Astrocyte (in vitro differentiated cells and primary cell): ENCODE measurements around the gene LRPPRC. TPM values are rescaled to one million over a fixed set of nuclear protein-coding genes. Genes with fewer than 3 reads are reported as not detected.

Experiments used
- DNase-seq: peaks from one replicate; pipeline ENCODE4 v3.0.0-alpha.2; 2010; ENCODE audit warnings: low read depth
- FAIRE-seq: peaks from 2 replicates; lab custom pipeline; 2011; peaks lifted over from hg19 to GRCh38; lab: Jason Lieb, UNC
- H2AFZ ChIP-seq: 2 replicates; pipeline ENCODE4 v1.6.0; 2012; ENCODE audit warnings: low read depth, low read length, inconsistent platforms
- H3K27ac ChIP-seq: 2 replicates; pipeline ENCODE4 v1.5.1; 2011; ENCODE audit warnings: low read depth, low read length, inconsistent platforms
- H3K27me3 ChIP-seq: 2 replicates; pipeline ENCODE4 v1.6.0; 2011; ENCODE audit warnings: low read length, inconsistent platforms; ENCODE audit not compliant: insufficient read depth
- H3K36me3 ChIP-seq: 2 replicates; pipeline ENCODE4 v1.5.1; 2011; ENCODE audit warnings: low read length, inconsistent platforms; ENCODE audit not compliant: insufficient read depth
- H3K4me1 ChIP-seq: 2 replicates; pipeline ENCODE4 v1.5.1; 2011; ENCODE audit warnings: low read length, inconsistent platforms; ENCODE audit not compliant: insufficient read depth
- H3K4me2 ChIP-seq: 2 replicates; pipeline ENCODE4 v1.6.0; 2012; ENCODE audit warnings: low read length, inconsistent platforms
- H3K4me3 ChIP-seq: 2 replicates; pipeline ENCODE4 v1.5.1; 2011; ENCODE audit warnings: low read depth, mild to moderate bottlenecking, low read length, inconsistent platforms; ENCODE audit not compliant: insufficient read depth
- H3K79me2 ChIP-seq: 2 replicates; pipeline ENCODE4 v1.6.0; 2012; ENCODE audit warnings: mild to moderate bottlenecking, low read length, inconsistent platforms; ENCODE audit not compliant: insufficient read depth
- H3K9ac ChIP-seq: 2 replicates; pipeline ENCODE4 v1.6.0; 2012; ENCODE audit warnings: mild to moderate bottlenecking, low read length, inconsistent platforms
- H3K9me3 ChIP-seq: 2 replicates; pipeline ENCODE4 v1.5.1; 2012; ENCODE audit warnings: low read depth, mild to moderate bottlenecking, low read length, inconsistent platforms; ENCODE audit not compliant: insufficient read depth
- H4K20me1 ChIP-seq: 2 replicates; pipeline ENCODE4 v1.6.0; 2012; ENCODE audit warnings: low read length, inconsistent platforms; ENCODE audit not compliant: insufficient read depth
- H3K27ac Mint-ChIP-seq: one replicate; pipeline ENCODE4 v1.8.0; 2021; ENCODE audit warnings: mild to moderate bottlenecking, mixed read lengths; ENCODE audit not compliant: unreplicated experiment
- H3K27me3 Mint-ChIP-seq: one replicate; pipeline ENCODE4 v1.8.0; 2021; ENCODE audit warnings: low read depth, mixed read lengths; ENCODE audit not compliant: unreplicated experiment
- H3K36me3 Mint-ChIP-seq: one replicate; pipeline ENCODE4 v1.8.0; 2021; ENCODE audit warnings: low read depth, mixed read lengths; ENCODE audit not compliant: unreplicated experiment
- H3K4me1 Mint-ChIP-seq: one replicate; pipeline ENCODE4 v1.8.0; 2021; ENCODE audit warnings: low read depth, mixed read lengths; ENCODE audit not compliant: unreplicated experiment
- H3K4me3 Mint-ChIP-seq: one replicate; pipeline ENCODE4 v1.8.0; 2021; ENCODE audit warnings: mild to moderate bottlenecking, moderate library complexity, mixed read lengths; ENCODE audit not compliant: unreplicated experiment
- H3K9me3 Mint-ChIP-seq: one replicate; pipeline ENCODE4 v1.8.0; 2021; ENCODE audit warnings: mild to moderate bottlenecking, mixed read lengths; ENCODE audit not compliant: unreplicated experiment
- CTCF ChIP-seq: IDR thresholded peaks from 2 replicates; pipeline ENCODE4 v1.5.1; 2011; ENCODE audit warnings: low read depth, mild to moderate bottlenecking, inconsistent platforms, low read length, moderate library complexity; ENCODE audit not compliant: insufficient read depth
- EZH2 ChIP-seq: IDR thresholded peaks from 2 replicates; pipeline ENCODE4 v1.6.1; 2012; ENCODE audit warnings: mild to moderate bottlenecking, low read length, inconsistent platforms; ENCODE audit not compliant: insufficient read depth
- total RNA-seq: library from RNA; stranded (reverse); gene quantifications from 2 replicates; pipeline ENCODE4 v1.2.1, GENCODE V29; 2021

Gene LRPPRC
- total RNA-seq, 1 donor from 2014 or later = 94.9 TPM

- Histone ChIP-seq H3K9ac (no peak overlapping the region), H3K79me2 (no peaks in the 10 kb centered on the region), H4K20me1 (no peaks in the 10 kb centered on the region), H3K36me3 (peaks cover 47% of the 10 kb centered on the region), H3K4me1 (peaks cover 6% of the 10 kb centered on the region), H3K27ac (no peak overlapping the region), H3K4me2 (no peak overlapping the region), H3K4me3 (no peak overlapping the region), H3K27me3 (no peaks in the 10 kb centered on the region), H2AFZ (no peak overlapping the region), H3K9me3 (no peaks in the 10 kb centered on the region)
- Mint-ChIP-seq H3K27me3 (no peaks in the 10 kb centered on the region), H3K9me3 (no peaks in the 10 kb centered on the region), H3K4me1 (no peaks in the 10 kb centered on the region), H3K4me3 (no peak overlapping the region), H3K36me3 (peaks cover 17% of the 10 kb centered on the region), H3K27ac (no peak overlapping the region)
- FAIRE-seq (no peak), DNase-seq (no peak)
- TF ChIP-seq EZH2 (no peak), CTCF (no peak)
Measured at GRCh38 chr2:43896906-43897305, 98.9 kb downstream of the LRPPRC start.

- Histone ChIP-seq H3K27ac (no peak overlapping the region), H3K79me2 (no peaks in the 10 kb centered on the region), H3K27me3 (no peaks in the 10 kb centered on the region), H4K20me1 (no peaks in the 10 kb centered on the region), H2AFZ (no peak overlapping the region), H3K9me3 (no peaks in the 10 kb centered on the region), H3K9ac (no peak overlapping the region), H3K4me2 (no peak overlapping the region), H3K4me3 (no peak overlapping the region), H3K4me1 (peaks cover 6% of the 10 kb centered on the region), H3K36me3 (peaks cover 56% of the 10 kb centered on the region)
- TF ChIP-seq CTCF = no peak
- no peak for TF ChIP-seq EZH2
- Mint-ChIP-seq H3K36me3 (peaks cover 22% of the 10 kb centered on the region), H3K9me3 (no peaks in the 10 kb centered on the region), H3K27me3 (no peaks in the 10 kb centered on the region), H3K27ac (no peak overlapping the region), H3K4me3 (no peak overlapping the region), H3K4me1 (peaks cover 8% of the 10 kb centered on the region)
- FAIRE-seq (no peak), DNase-seq (no peak)
Measured at GRCh38 chr2:43894743-43895142, 101.0 kb downstream of the LRPPRC start.

- Histone ChIP-seq H3K27ac (no peak overlapping the region), H3K79me2 (no peaks in the 10 kb centered on the region), H3K9ac (no peak overlapping the region), H3K4me1 (no peaks in the 10 kb centered on the region), H2AFZ (no peak overlapping the region), H3K9me3 (no peaks in the 10 kb centered on the region), H3K27me3 (no peaks in the 10 kb centered on the region), H3K4me3 (no peak overlapping the region), H4K20me1 (no peaks in the 10 kb centered on the region), H3K36me3 (peaks cover 67% of the 10 kb centered on the region), H3K4me2 (no peak overlapping the region)
- TF ChIP-seq EZH2 (no peak), CTCF (no peak)
- Mint-ChIP-seq H3K9me3 (no peaks in the 10 kb centered on the region), H3K27ac (peak overlapping the region; percentile 73), H3K4me1 (peaks cover 8% of the 10 kb centered on the region), H3K27me3 (no peaks in the 10 kb centered on the region), H3K36me3 (peaks cover 30% of the 10 kb centered on the region), H3K4me3 (no peak overlapping the region)
- FAIRE-seq (no peak), DNase-seq (peak; percentile 43)
Measured at GRCh38 chr2:43890855-43891254, 104.9 kb downstream of the LRPPRC start.
